Nephron progenitor cell (in vitro differentiated cells): Measurements from ENCODE around the gene CCDC171.
"Not testable (repeated sequence)": the region's sequence is repeated elsewhere in the genome, so short reads cannot be mapped to it uniquely, and the experiment has no call there.

Experiments
- DNase-seq: peaks from one replicate; pipeline ENCODE4 v3.0.0; 2021
- H3K27ac Mint-ChIP-seq: 2 replicates; pipeline ENCODE4 v1.8.0; 2021; ENCODE audit warnings: mild to moderate bottlenecking, moderate library complexity, mixed read lengths
- H3K27me3 Mint-ChIP-seq: 2 replicates; pipeline ENCODE4 v1.8.0; 2021; ENCODE audit warnings: mild to moderate bottlenecking, low read depth, mixed read lengths; ENCODE audit not compliant: poor library complexity
- H3K36me3 Mint-ChIP-seq: 2 replicates; pipeline ENCODE4 v1.8.0; 2021; ENCODE audit warnings: low read depth, mixed read lengths
- H3K4me1 Mint-ChIP-seq: 2 replicates; pipeline ENCODE4 v1.8.0; 2021; ENCODE audit warnings: mixed read lengths
- H3K4me3 Mint-ChIP-seq: 2 replicates; pipeline ENCODE4 v1.8.0; 2021; ENCODE audit warnings: mild to moderate bottlenecking, moderate library complexity, mixed read lengths
- H3K9me3 Mint-ChIP-seq: 2 replicates; pipeline ENCODE4 v1.8.0; 2021; ENCODE audit warnings: mild to moderate bottlenecking, moderate library complexity, mixed read lengths
- CTCF ChIP-seq: fragments of 200-600 bp; sonication (generic); IDR thresholded peaks from 2 replicates; pipeline ENCODE4 v1.5.0; 2021; ENCODE audit warnings: antibody characterized with exemption

CCDC171 gene

GRCh38 chr9:15525958-15526357, 26.9 kb upstream of the CCDC171 start:
- Mint-ChIP-seq H3K4me1 (no peaks in the 10 kb centered on the region), H3K27me3 (peaks cover 3% of the 10 kb centered on the region), H3K9me3 (no peaks in the 10 kb centered on the region), H3K36me3 (no peaks in the 10 kb centered on the region), H3K27ac (no peak overlapping the region), H3K4me3 (no peak overlapping the region)
- DNase-seq = no peak
- TF ChIP-seq CTCF = no peak

- H3K9me3 Mint-ChIP-seq, H3K4me1 Mint-ChIP-seq, H3K27me3 Mint-ChIP-seq, DNase-seq, H3K36me3 Mint-ChIP-seq, H3K27ac Mint-ChIP-seq, H3K4me3 Mint-ChIP-seq: not testable (repeated sequence)
Measured at GRCh38 chr9:15527035-15527434, 25.8 kb upstream of the CCDC171 start.

- DNase-seq = no peak
Measured at GRCh38 chr9:15529566-15530324, 23.1 kb upstream of the CCDC171 start.

GRCh38 chr9:15531380-15531779, 21.5 kb upstream of the CCDC171 start:
- H3K9me3 Mint-ChIP-seq = peaks cover 3% of the 10 kb centered on the region
- no peaks in the 10 kb centered on the region for H3K27me3 Mint-ChIP-seq
- H3K4me3 Mint-ChIP-seq = no peak overlapping the region
- no peak overlapping the region for H3K27ac Mint-ChIP-seq
- no peak for TF ChIP-seq CTCF
- DNase-seq = no peak
- no peaks in the 10 kb centered on the region for H3K4me1 Mint-ChIP-seq
- no peaks in the 10 kb centered on the region for H3K36me3 Mint-ChIP-seq

More at GRCh38 chr9:15529566-15530324, 23.1 kb upstream of the CCDC171 start:
- H3K9me3 Mint-ChIP-seq = peaks cover 3% of the 10 kb centered on the region
- no peaks in the 10 kb centered on the region for H3K4me1 Mint-ChIP-seq
- no peak overlapping the region for H3K27ac Mint-ChIP-seq
- no peak overlapping the region for H3K4me3 Mint-ChIP-seq
- no peaks in the 10 kb centered on the region for H3K36me3 Mint-ChIP-seq
- no peaks in the 10 kb centered on the region for H3K27me3 Mint-ChIP-seq
- no peak for TF ChIP-seq CTCF

GRCh38 chr9:15541872-15542271, 11.0 kb upstream of the CCDC171 start:
- no peak for TF ChIP-seq CTCF
- Mint-ChIP-seq H3K4me1 (peaks cover 9% of the 10 kb centered on the region), H3K36me3 (no peaks in the 10 kb centered on the region), H3K27me3 (peaks cover 6% of the 10 kb centered on the region), H3K4me3 (no peak overlapping the region), H3K9me3 (peaks cover 20% of the 10 kb centered on the region), H3K27ac (peak overlapping the region; percentile 41)
- no peak for DNase-seq

GRCh38 chr9:15542624-15543023, 10.2 kb upstream of the CCDC171 start:
- H3K27ac Mint-ChIP-seq = no peak overlapping the region
- no peak for DNase-seq
- no peak for TF ChIP-seq CTCF
- peaks cover 17% of the 10 kb centered on the region for H3K9me3 Mint-ChIP-seq
- H3K36me3 Mint-ChIP-seq = no peaks in the 10 kb centered on the region
- H3K4me3 Mint-ChIP-seq = no peak overlapping the region
- peaks cover 6% of the 10 kb centered on the region for H3K27me3 Mint-ChIP-seq
- H3K4me1 Mint-ChIP-seq = peaks cover 9% of the 10 kb centered on the region
